Caco-2 (cell line): ENCODE results near the gene HHIPL1. TPM values are rescaled to one million over a fixed set of nuclear protein-coding genes. Genes with fewer than 3 reads are reported as not detected.
A peak's percentile ranks its signal among the peaks of the same experiment; 100 is the strongest.

Experiments used
- BruUV-seq: library from RNA; stranded (reverse); fragments of 400-500 nt; replicated peaks from 2 replicates; lab custom pipeline; 2021; lab: Mats Ljungman, UMichigan
- CTCF ChIA-PET: fragments of 300-600 bp; sonication (Branson Sonifier 250); formaldehyde crosslinking; loops from one replicate; lab custom pipeline; 2022; ENCODE audit warnings: antibody characterized with exemption; lab: Charles Lee
- POLR2A ChIA-PET: fragments of 300-600 bp; sonication (Branson Sonifier 250); formaldehyde crosslinking; loops from one replicate; lab custom pipeline; 2022; ENCODE audit warnings: antibody characterized with exemption; lab: Charles Lee
- DNase-seq, 2 experiments: peaks; one replicate each; pipeline versions ENCODE4 v3.0.0 to v3.0.0-alpha.2; 2020 to 2022
- H3K27me3 ChIP-seq: replicated peaks from 2 replicates; pipeline ENCODE4 v1.6.0; 2011; ENCODE audit warnings: low read length; ENCODE audit not compliant: control insufficient read depth, insufficient read depth
- H3K36me3 ChIP-seq: 2 replicates; pipeline ENCODE4 v1.5.1; 2011; ENCODE audit warnings: low read length; ENCODE audit not compliant: control insufficient read depth, insufficient read depth
- H3K4me1 ChIP-seq: fragments of 250-450 bp; sonication (Bioruptor Pico); 2 replicates; pipeline ENCODE4 v1.5.1; 2020; ENCODE audit warnings: mild to moderate bottlenecking
- H3K4me3 ChIP-seq: 2 replicates; pipeline ENCODE4 v1.5.1; 2011; ENCODE audit warnings: low read depth, mild to moderate bottlenecking, control low read depth, low read length
- H3K9me3 ChIP-seq: fragments of 250-450 bp; sonication (Bioruptor Pico); 2 replicates; pipeline ENCODE4 v1.5.1; 2020; ENCODE audit warnings: mild to moderate bottlenecking, moderate library complexity
- H3K27ac Mint-ChIP-seq: one replicate; pipeline ENCODE4 v1.8.0; 2022; ENCODE audit warnings: mixed read lengths; ENCODE audit not compliant: unreplicated experiment
- H3K27me3 Mint-ChIP-seq: one replicate; pipeline ENCODE4 v1.8.0; 2022; ENCODE audit warnings: mixed read lengths; ENCODE audit not compliant: insufficient read depth, unreplicated experiment
- H3K36me3 Mint-ChIP-seq: one replicate; pipeline ENCODE4 v1.8.0; 2022; ENCODE audit warnings: mild to moderate bottlenecking, mixed read lengths; ENCODE audit not compliant: insufficient read depth, unreplicated experiment
- H3K4me1 Mint-ChIP-seq: one replicate; pipeline ENCODE4 v1.8.0; 2022; ENCODE audit warnings: low read depth, mixed read lengths; ENCODE audit not compliant: unreplicated experiment
- H3K4me3 Mint-ChIP-seq: one replicate; pipeline ENCODE4 v1.8.0; 2022; ENCODE audit warnings: mild to moderate bottlenecking, moderate library complexity, mixed read lengths; ENCODE audit not compliant: unreplicated experiment
- H3K9me3 Mint-ChIP-seq: one replicate; pipeline ENCODE4 v1.8.0; 2022; ENCODE audit warnings: mixed read lengths; ENCODE audit not compliant: unreplicated experiment
- CTCF ChIP-seq, 2 experiments: fragments of 200-600 bp in 1 of 2; IDR thresholded peaks; 1 replicate in 1 of 2; 2 replicates in 1 of 2; pipeline versions ENCODE4 v1.5.1 to v1.8.0; 2011 to 2022; ENCODE audit warnings: antibody characterized with exemption in 1 of 2, control low read depth in 1 of 2, inconsistent platforms in 1 of 2, low read depth in 1 of 2, low read length in 1 of 2, mild to moderate bottlenecking in 1 of 2, moderate library complexity in 1 of 2; ENCODE audit not compliant: insufficient read depth in 1 of 2, severe bottlenecking in 1 of 2, unreplicated experiment in 1 of 2
- intact Hi-C: fragments of 100-400 bp; cut with micrococcal nuclease; formaldehyde crosslinking; loops from one replicate; pipeline ENCODE4 v1.10.0; 2022; ENCODE audit not compliant: unreplicated experiment
- total RNA-seq: library from RNA; stranded (reverse); gene quantifications from 2 replicates; pipeline ENCODE4 v1.2.3, GENCODE V29; 2022

Gene HHIPL1
- total RNA-seq, 1 experiment from 2014 or later: 2.9 TPM

GRCh38 chr14:99630202-99630601 lies 14.7 kb upstream of the HHIPL1 start:
- no peaks in the 10 kb centered on the region for H3K27me3 Mint-ChIP-seq
- Histone ChIP-seq H3K9me3 (no peaks in the 10 kb centered on the region), H3K4me3 (no peak overlapping the region), H3K4me1 (no peaks in the 10 kb centered on the region), H3K27me3 (no peaks in the 10 kb centered on the region), H3K36me3 (no peaks in the 10 kb centered on the region)
- intact Hi-C loops: no loop called here
- CTCF ChIA-PET: no interaction called here
- peak in 1 of 2 experiments; percentile 27 for DNase-seq
- peaks cover 7% of the 10 kb centered on the region for H3K4me1 Mint-ChIP-seq
- no peak overlapping the region for H3K4me3 Mint-ChIP-seq
- no peak for TF ChIP-seq CTCF (IDR thresholded peaks at IDR 0.05; ENCODE audit: insufficient read depth in 1 of 2, low read depth in 1 of 2, low read length in 1 of 2, severe bottlenecking in 1 of 2, unreplicated experiment in 1 of 2)
- no peak overlapping the region for H3K27ac Mint-ChIP-seq
- BruUV-seq: no TSS peak
- POLR2A ChIA-PET: no interaction called here
- no peaks in the 10 kb centered on the region for H3K9me3 Mint-ChIP-seq
- no peaks in the 10 kb centered on the region for H3K36me3 Mint-ChIP-seq

GRCh38 chr14:99632410-99633035 lies 12.4 kb upstream of the HHIPL1 start:
- Mint-ChIP-seq H3K27ac (no peak overlapping the region), H3K9me3 (no peaks in the 10 kb centered on the region), H3K4me3 (no peak overlapping the region), H3K27me3 (no peaks in the 10 kb centered on the region), H3K36me3 (no peaks in the 10 kb centered on the region), H3K4me1 (peaks cover 5% of the 10 kb centered on the region)
- Histone ChIP-seq H3K36me3 (no peaks in the 10 kb centered on the region), H3K9me3 (no peaks in the 10 kb centered on the region), H3K4me1 (no peaks in the 10 kb centered on the region), H3K4me3 (no peak overlapping the region), H3K27me3 (no peaks in the 10 kb centered on the region)
- DNase-seq: no peak
- ChIA-PET POLR2A (no interaction called here), CTCF (no interaction called here)
- intact Hi-C loops: no loop called here
- no TSS peak for BruUV-seq
- no peak for TF ChIP-seq CTCF (IDR thresholded peaks at IDR 0.05; ENCODE audit: insufficient read depth in 1 of 2, low read depth in 1 of 2, low read length in 1 of 2, severe bottlenecking in 1 of 2, unreplicated experiment in 1 of 2)

GRCh38 chr14:99633141-99633540 lies 11.8 kb upstream of the HHIPL1 start:
- no TSS peak for BruUV-seq
- no peak overlapping the region for H3K4me3 Mint-ChIP-seq
- Histone ChIP-seq H3K4me3 (no peak overlapping the region), H3K9me3 (no peaks in the 10 kb centered on the region), H3K4me1 (no peaks in the 10 kb centered on the region), H3K36me3 (no peaks in the 10 kb centered on the region), H3K27me3 (no peaks in the 10 kb centered on the region)
- no peaks in the 10 kb centered on the region for H3K27me3 Mint-ChIP-seq
- CTCF ChIA-PET: no interaction called here
- intact Hi-C loops: no loop called here
- POLR2A ChIA-PET: no interaction called here
- TF ChIP-seq CTCF (IDR thresholded peaks at IDR 0.05; ENCODE audit: insufficient read depth in 1 of 2, low read depth in 1 of 2, low read length in 1 of 2, severe bottlenecking in 1 of 2, unreplicated experiment in 1 of 2): no peak
- H3K9me3 Mint-ChIP-seq: no peaks in the 10 kb centered on the region
- DNase-seq: no peak
- H3K4me1 Mint-ChIP-seq: no peaks in the 10 kb centered on the region
- no peaks in the 10 kb centered on the region for H3K36me3 Mint-ChIP-seq
- no peak overlapping the region for H3K27ac Mint-ChIP-seq
